GM18861 (cell line): ENCODE data around the gene GLOD4.

ENCODE experiments used
- ATAC-seq: cut with Tn5 transposase; IDR thresholded peaks from one replicate; pipeline ENCODE4 v1.9.1; 2021; ENCODE audit not compliant: unreplicated experiment

Gene GLOD4

GRCh38 chr17:744937-745336 lies 37.1 kb downstream of the GLOD4 start:
- no peak for ATAC-seq

GRCh38 chr17:743139-743538 lies 38.9 kb downstream of the GLOD4 start:
- no peak for ATAC-seq

- ATAC-seq = no peak
Measured at GRCh38 chr17:742147-742793, 39.8 kb downstream of the GLOD4 start.

- ATAC-seq = peak; percentile 68
Measured at GRCh38 chr17:740240-741017, 41.7 kb downstream of the GLOD4 start.

GRCh38 chr17:737561-738113 lies 44.4 kb downstream of the GLOD4 start:
- ATAC-seq = no peak

GRCh38 chr17:733743-734142 lies 48.3 kb downstream of the GLOD4 start:
- ATAC-seq = no peak

- no peak for ATAC-seq
Measured at GRCh38 chr17:732902-733720, 49.0 kb downstream of the GLOD4 start.

- ATAC-seq = no peak
Measured at GRCh38 chr17:732067-732901, 49.8 kb downstream of the GLOD4 start, which contains the start of gene TLCD3A. TSS of gene TLCD3A (plus strand) at chr17:732596. CDS start at chr17:732648, 52 bp downstream.

GRCh38 chr17:731644-732066 lies 50.4 kb downstream of the GLOD4 start:
- ATAC-seq = no peak

GRCh38 chr17:728911-729310 lies 53.2 kb downstream of the GLOD4 start:
- ATAC-seq = no peak

GRCh38 chr17:726271-726919 lies 55.7 kb downstream of the GLOD4 start:
- ATAC-seq = no peak

GRCh38 chr17:725746-726145 lies 56.3 kb downstream of the GLOD4 start:
- ATAC-seq = no peak

- ATAC-seq = no peak
Measured at GRCh38 chr17:725084-725483, 57.0 kb downstream of the GLOD4 start.

GRCh38 chr17:721540-721937 lies 60.5 kb downstream of the GLOD4 start:
- ATAC-seq = no peak

- no peak for ATAC-seq
Measured at GRCh38 chr17:720706-721539, 61.2 kb downstream of the GLOD4 start.

- ATAC-seq = no peak
Measured at GRCh38 chr17:718075-718474, 64.0 kb downstream of the GLOD4 start.
